ENCODE data around the gene MARCHF11.

Gene MARCHF11, protein sequence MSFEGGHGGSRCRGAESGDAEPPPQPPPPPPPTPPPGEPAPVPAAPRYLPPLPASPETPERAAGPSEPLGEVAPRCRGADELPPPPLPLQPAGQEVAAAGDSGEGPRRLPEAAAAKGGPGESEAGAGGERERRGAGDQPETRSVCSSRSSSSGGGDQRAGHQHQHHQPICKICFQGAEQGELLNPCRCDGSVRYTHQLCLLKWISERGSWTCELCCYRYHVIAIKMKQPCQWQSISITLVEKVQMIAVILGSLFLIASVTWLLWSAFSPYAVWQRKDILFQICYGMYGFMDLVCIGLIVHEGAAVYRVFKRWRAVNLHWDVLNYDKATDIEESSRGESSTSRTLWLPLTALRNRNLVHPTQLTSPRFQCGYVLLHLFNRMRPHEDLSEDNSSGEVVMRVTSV

DNA sequence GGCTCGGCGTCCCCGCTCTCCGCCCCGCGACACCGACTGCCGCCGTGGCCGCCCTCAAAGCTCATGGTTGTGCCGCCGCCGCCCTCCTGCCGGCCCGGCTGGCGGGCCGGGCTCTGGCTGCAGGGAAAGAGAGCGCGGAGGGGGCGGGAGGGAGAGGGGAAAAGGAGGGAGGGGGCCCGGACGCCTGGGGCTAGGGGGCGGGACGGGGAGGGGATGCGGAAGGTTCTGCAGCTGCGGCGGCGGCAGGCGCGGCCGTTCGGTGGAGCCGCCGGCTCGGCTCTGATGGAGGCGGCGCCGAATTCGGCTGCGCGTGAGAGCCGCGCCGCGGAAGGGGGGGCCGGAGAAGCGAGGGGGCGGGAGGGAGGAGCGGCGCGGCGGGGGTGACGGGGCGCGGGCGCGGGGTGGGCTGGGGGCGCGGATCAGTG lies at the start of gene MARCHF11:
Gene MARCHF11, minus strand, starts transcription at position 281 of the 425 bp plus-strand sequence. Its CDS starts 216 bp downstream, at position 65.
- no peak for DNase-seq

GRCh38 chr5:16225927-16226326 lies 46.3 kb upstream of the MARCHF11 start:
- no peak for DNase-seq

- no peak for DNase-seq
These were observed 12.7 kb upstream of the MARCHF11 start for GRCh38 chr5:16192311-16192710.

GRCh38 chr5:16180789-16181082 lies 1.1 kb upstream of the MARCHF11 start:
- DNase-seq: no peak

- no peak for DNase-seq
These were observed 571 bp upstream of the MARCHF11 start for GRCh38 chr5:16179936-16180788.

- DNase-seq: peak in 2 of 6 experiments; percentile 4 to 10
These were observed 732 bp downstream of the MARCHF11 start for GRCh38 chr5:16178745-16179372.

GRCh38 chr5:16169550-16169949 lies 10.0 kb downstream of the MARCHF11 start:
- no peak for DNase-seq

DNA sequence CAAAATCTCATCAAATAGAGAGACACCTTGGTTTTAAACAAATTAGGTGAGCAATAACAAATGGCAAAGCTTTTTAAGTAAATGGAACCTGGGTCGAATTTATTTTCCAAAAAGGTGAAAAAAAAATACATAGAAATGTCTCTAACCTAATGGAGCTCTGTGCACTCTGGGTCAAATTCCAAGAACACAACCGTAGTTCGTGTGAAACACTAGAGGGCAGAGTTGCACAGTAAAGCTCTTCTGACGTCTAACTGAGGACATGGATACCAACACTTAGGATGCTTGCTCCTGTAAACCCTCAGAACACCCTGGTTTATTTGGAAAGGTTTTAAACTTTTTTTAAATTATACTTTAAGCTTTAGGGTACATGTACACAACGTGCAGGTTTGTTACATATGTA lies 18.9 kb downstream of the MARCHF11 start:
- DNase-seq: peak in 1 of 6 experiments; percentile 7

GRCh38 chr5:16159636-16160035 lies 20.0 kb downstream of the MARCHF11 start:
- DNase-seq: no peak

GRCh38 chr5:16156152-16156551 lies 23.4 kb downstream of the MARCHF11 start:
- no peak for DNase-seq

- DNase-seq: no peak
These were observed 26.7 kb downstream of the MARCHF11 start for GRCh38 chr5:16152601-16153568.

GRCh38 chr5:16149621-16150020 lies 30.0 kb downstream of the MARCHF11 start:
- DNase-seq: no peak

GRCh38 chr5:16147179-16147900 lies 32.3 kb downstream of the MARCHF11 start:
- no peak for DNase-seq

DNA sequence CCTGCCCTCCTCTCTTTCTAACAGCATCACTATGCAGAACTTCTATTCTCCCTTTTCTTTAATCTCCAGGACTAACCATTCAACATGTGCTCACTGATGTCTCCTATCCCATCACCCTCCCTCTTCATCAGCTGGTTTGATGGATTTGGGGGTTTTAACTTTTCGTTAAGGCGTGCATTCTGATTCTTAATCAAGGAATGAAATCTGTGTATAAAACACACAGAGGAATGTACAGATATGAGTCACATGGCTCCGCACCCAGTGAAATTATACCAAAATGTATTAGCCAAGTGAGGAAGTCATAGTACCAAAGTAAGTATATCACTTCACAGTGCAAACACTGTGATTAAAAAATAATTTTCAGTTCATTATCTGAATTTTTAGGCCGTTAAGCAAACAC lies 35.2 kb downstream of the MARCHF11 start:
- no peak for DNase-seq

DNA sequence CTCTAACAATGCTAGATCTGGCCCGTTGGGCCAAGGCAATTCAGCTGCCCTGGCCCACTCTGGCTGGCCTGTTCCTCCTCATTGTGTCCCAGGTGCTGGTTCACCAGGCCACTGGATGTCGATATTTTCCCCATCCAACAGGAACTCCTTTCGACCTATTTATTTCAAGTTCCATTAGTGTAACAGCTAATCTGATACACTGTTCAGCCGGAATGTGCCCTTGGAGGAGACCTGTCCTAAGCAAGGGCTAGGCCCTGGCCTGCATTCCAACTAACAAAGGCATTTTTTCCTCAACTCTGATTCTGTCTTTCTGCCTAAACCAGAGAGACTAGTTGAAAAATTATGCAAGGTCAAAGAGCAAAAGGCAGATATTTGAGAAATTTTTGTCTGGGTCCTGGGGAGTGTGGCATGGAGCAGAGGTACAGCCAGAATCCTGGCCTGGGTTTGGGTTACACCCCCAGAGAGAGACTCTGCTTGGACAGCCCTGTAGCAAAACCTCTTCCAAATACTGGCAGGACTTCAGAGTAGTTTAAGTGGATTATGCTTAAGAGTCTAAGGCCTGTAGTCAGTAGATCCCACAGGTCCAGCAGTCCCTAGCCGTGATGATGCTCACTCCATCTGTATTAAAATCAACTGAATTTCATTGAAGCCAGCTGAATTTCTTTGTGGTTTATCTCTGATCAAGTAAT lies 36.1 kb downstream of the MARCHF11 start:
- DNase-seq: no peak

DNA sequence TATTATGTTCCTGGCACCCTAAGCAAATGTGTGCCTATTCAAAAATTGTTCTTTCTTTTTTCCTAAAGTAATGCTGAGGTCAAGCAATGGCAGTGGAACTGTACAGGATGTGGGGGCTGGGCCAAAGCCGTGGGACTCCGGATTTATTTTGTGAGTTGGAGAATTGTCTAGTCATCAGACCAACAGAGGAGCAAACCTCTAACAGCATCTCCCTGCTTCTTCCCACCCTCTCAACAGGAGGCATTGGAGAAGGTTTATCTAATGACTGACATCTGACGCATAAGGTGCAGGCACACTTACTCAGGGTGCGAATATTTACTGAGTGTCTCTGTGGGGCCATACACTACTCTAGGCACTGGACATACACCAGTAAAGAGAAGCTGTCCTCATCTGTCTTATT lies 38.6 kb downstream of the MARCHF11 start:
- DNase-seq: no peak

- no peak for DNase-seq
These were observed 39.2 kb downstream of the MARCHF11 start for GRCh38 chr5:16140417-16140816.

DNA sequence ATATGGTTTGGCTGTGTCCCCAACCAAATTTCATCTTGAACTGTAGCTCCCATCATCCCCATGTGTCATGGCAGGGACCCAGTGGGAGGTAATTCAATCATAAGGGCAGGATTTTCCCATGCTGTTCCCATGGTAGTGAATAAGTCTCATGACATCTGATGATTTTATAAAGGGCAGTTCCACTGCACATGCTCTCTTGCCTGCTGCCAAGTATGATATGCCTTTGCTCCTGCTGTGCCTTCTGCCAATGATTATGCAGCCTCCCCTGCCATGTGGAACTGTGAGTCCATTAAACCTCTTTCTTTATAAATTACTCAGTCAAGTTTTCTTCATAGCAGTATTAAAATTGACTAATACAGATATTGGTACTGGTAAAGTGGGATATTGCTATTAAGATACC lies 42.4 kb downstream of the MARCHF11 start:
- DNase-seq: no peak

DNA sequence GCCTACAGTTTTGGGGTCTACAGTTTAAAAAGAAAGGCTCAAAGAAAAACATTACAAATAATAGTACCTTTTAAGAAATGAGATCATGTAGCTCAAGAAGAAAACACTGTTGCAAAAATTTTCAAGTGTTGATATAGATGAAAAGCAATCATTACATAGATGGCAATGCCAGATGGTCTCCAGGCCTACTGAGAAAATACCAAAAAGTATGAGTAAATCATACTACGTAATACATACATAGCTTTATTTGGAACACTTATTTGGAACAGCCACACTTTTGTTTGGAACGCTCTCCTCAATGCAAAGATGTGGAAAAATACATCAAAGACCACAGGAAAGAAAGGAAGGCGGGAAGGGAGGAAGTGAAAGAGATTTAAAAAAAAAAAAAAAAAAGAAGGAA lies 44.1 kb downstream of the MARCHF11 start:
- DNase-seq: no peak

DNA sequence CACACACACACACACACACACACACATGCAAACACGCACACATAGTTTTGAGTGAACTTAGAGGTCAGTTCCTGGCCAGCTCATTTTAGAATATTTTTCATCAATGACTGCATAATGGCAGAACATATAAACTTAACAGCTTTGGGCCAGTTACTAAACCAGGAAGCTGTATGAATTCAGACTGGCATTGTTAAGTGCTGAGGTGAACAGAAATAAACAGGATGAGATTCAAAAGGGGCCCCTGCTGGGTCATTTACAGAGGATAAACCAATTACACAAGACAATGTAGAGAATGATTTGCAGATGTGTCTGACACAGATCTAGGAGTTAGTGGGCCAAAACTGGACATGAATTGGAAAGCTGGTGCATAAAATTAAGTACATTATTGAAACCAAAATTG lies 44.6 kb downstream of the MARCHF11 start:
- no peak for DNase-seq

- no peak for DNase-seq
These were observed 45.4 kb downstream of the MARCHF11 start for GRCh38 chr5:16134204-16134603.

Data from stimulated activated naive CD4-positive, alpha-beta T cell (primary cell).